Tibial artery (tissue), 4 donors: ENCODE data around the gene S1PR1.

ENCODE experiments used
- DNase-seq, 2 donors: peaks; one replicate each; pipeline ENCODE4 v3.0.0-alpha.2; 2019
- H3K27ac ChIP-seq, 2 donors: fragments of 200-600 bp; sonication (generic) in 1 of 2; 1 replicate in 1 of 2; 2 replicates in 1 of 2; pipeline ENCODE4 v1.5.1; 2018 to 2019; ENCODE audit warnings: mild to moderate bottlenecking in 1 of 2
- H3K27me3 ChIP-seq, 2 donors: fragments of 200-600 bp; sonication (generic) in 1 of 2; one replicate each; pipeline versions ENCODE4 v1.5.1 to v1.6.0; 2016 to 2019
- H3K36me3 ChIP-seq, 3 donors: fragments of 200-600 bp; sonication (generic) in 2 of 3; one replicate each; pipeline ENCODE4 v1.5.1; 2016 to 2019; ENCODE audit warnings: mild to moderate bottlenecking in 2 of 3
- H3K4me1 ChIP-seq, 4 donors: fragments of 200-600 bp; sonication (generic) in 2 of 4; 1 replicate in 3 of 4; 2 replicates in 1 of 4; pipeline ENCODE4 v1.5.1; 2016 to 2019
- H3K4me3 ChIP-seq, 2 donors: fragments of 200-600 bp; sonication (generic) in 1 of 2; 1 replicate in 1 of 2; 2 replicates in 1 of 2; pipeline ENCODE4 v1.5.1; 2018 to 2019; ENCODE audit warnings: mild to moderate bottlenecking in 2 of 2
- H3K9me3 ChIP-seq, 3 donors: fragments of 200-600 bp; sonication (generic) in 1 of 3; one replicate each; pipeline ENCODE4 v1.5.1; 2016 to 2019
- CTCF ChIP-seq, 2 experiments: fragments of 200-600 bp in 1 of 2; fragments of 450-650 bp in 1 of 2; IDR thresholded peaks; one replicate each; pipeline ENCODE4 v1.5.1; 2017 to 2019; ENCODE audit warnings: antibody characterized with exemption in 2 of 2, mild to moderate bottlenecking in 1 of 2, moderate library complexity in 1 of 2
- intact Hi-C: fragments of 100-400 bp; cut with DNase I; formaldehyde crosslinking; loops from one replicate; pipeline ENCODE4 v1.15.0; 2023; ENCODE audit warnings: low total_unique reads

The S1PR1 gene

GRCh38 chr1:101253976-101254674 lies 17.3 kb downstream of the S1PR1 start:
- intact Hi-C loops, result no loop called here
- Histone ChIP-seq H3K9me3 (no peaks in the 10 kb centered on the region), H3K4me3 (no peak overlapping the region), H3K27me3 (no peaks in the 10 kb centered on the region), H3K4me1 (no peaks in the 10 kb centered on the region), H3K27ac (no peak overlapping the region), H3K36me3 (no peaks in the 10 kb centered on the region)
- no peak for DNase-seq
- TF ChIP-seq CTCF (IDR thresholded peaks at IDR 0.05), result no peak

- DNase-seq, result no peak
- H3K4me1 ChIP-seq, result peaks cover 0 to 8% (median 2%) of the 10 kb centered on the region in 4 donors
- TF ChIP-seq CTCF (IDR thresholded peaks at IDR 0.05), result no peak
Observed at GRCh38 chr1:101257500-101258325, 20.9 kb downstream of the S1PR1 start.

GRCh38 chr1:101259744-101260148 lies 22.9 kb downstream of the S1PR1 start:
- no peak overlapping the region for H3K4me3 ChIP-seq
- H3K4me1 ChIP-seq, result peaks cover 0 to 10% (median 2%) of the 10 kb centered on the region in 4 donors
- TF ChIP-seq CTCF (IDR thresholded peaks at IDR 0.05), result no peak
- intact Hi-C loops, result no loop called here
- H3K27me3 ChIP-seq, result no peaks in the 10 kb centered on the region
- H3K36me3 ChIP-seq, result no peaks in the 10 kb centered on the region
- DNase-seq, result no peak
- peak overlapping the region in 1 of 2 donors; percentile 38 for H3K27ac ChIP-seq
- H3K9me3 ChIP-seq, result no peaks in the 10 kb centered on the region

More at GRCh38 chr1:101257500-101258325, 20.9 kb downstream of the S1PR1 start:
- Histone ChIP-seq H3K27ac (no peak overlapping the region), H3K27me3 (no peaks in the 10 kb centered on the region), H3K36me3 (no peaks in the 10 kb centered on the region), H3K4me3 (no peak overlapping the region), H3K9me3 (no peaks in the 10 kb centered on the region)
- intact Hi-C loops, result no loop called here

GRCh38 chr1:101260556-101261350 lies 23.9 kb downstream of the S1PR1 start:
- Histone ChIP-seq H3K4me1 (peaks cover 0 to 10% (median 2%) of the 10 kb centered on the region in 4 donors), H3K27ac (no peak overlapping the region), H3K4me3 (no peak overlapping the region), H3K36me3 (no peaks in the 10 kb centered on the region), H3K9me3 (no peaks in the 10 kb centered on the region), H3K27me3 (no peaks in the 10 kb centered on the region)
- no peak for TF ChIP-seq CTCF (IDR thresholded peaks at IDR 0.05)
- no peak for DNase-seq
- intact Hi-C loops, result no loop called here

GRCh38 chr1:101261623-101262022 lies 24.8 kb downstream of the S1PR1 start:
- DNase-seq, result no peak
- Histone ChIP-seq H3K9me3 (no peaks in the 10 kb centered on the region), H3K4me1 (peaks cover 0 to 10% (median 2%) of the 10 kb centered on the region in 4 donors), H3K36me3 (no peaks in the 10 kb centered on the region), H3K27ac (no peak overlapping the region), H3K27me3 (no peaks in the 10 kb centered on the region), H3K4me3 (no peak overlapping the region)
- no peak for TF ChIP-seq CTCF (IDR thresholded peaks at IDR 0.05)
- intact Hi-C loops, result no loop called here
